H1 (cell line): ENCODE measurements around the gene CDK13. TPM values are rescaled to one million over a fixed set of nuclear protein-coding genes. Genes with fewer than 3 reads are reported as not detected.

Experiments used
- E2F6 ChIP-seq: IDR thresholded peaks from 2 replicates; pipeline ENCODE4 v1.6.1; 2012; ENCODE audit warnings: inconsistent platforms
- HDAC6 ChIP-seq: IDR thresholded peaks from one replicate; pipeline ENCODE4 v1.7.1; 2012; ENCODE audit warnings: low read depth, mild to moderate bottlenecking, inconsistent platforms, low read length, moderate library complexity
- KDM5A ChIP-seq: fragments of 200-600 bp; IDR thresholded peaks from 2 replicates; pipeline ENCODE4 v1.7.1; 2012; ENCODE audit warnings: mild to moderate bottlenecking, low read length, inconsistent platforms, mixed read lengths
- polyA plus RNA-seq, 7 experiments: library from polyadenylated mRNA; depleted of rRNA in 3 of 7; stranded (reverse) in 5 of 7; unstranded in 2 of 7; fragments of >200 nt in 5 of 7; fragments of 200-250 nt in 2 of 7; gene quantifications; 1 replicate in 5 of 7; 2 replicates in 1 of 7; 4 replicates in 1 of 7; pipeline versions ENCODE4 v1.2.1 to v1.2.3, GENCODE V29; 2011 to 2013; ENCODE audit warnings: missing spikeins in 2 of 7, mixed read lengths in 2 of 7
- total RNA-seq: library from RNA; stranded (reverse); fragmentation: NEBNext Ultra II Directional; extraction: Animal tissue kit (Norgen Biotek cat#: 25700); gene quantifications from 2 replicates; pipeline ENCODE4 v1.2.1, GENCODE V29; 2021

Gene CDK13
- total and polyA plus RNA-seq, 2 of the 8 experiments (the other 6 are each of a cell fraction or from before 2014, with no cell fraction given): 22.6 to 49.5 TPM

GRCh38 chr7:39942883-39943282 lies 7.2 kb upstream of the CDK13 start (continued):
- no peak for TF ChIP-seq E2F6
- no peak for TF ChIP-seq HDAC6
- no peak for TF ChIP-seq KDM5A
